GM06990 (cell line): ENCODE measurements around the gene UGT2B10.

Source experiments
- DNase-seq: peaks from one replicate; pipeline ENCODE4 v3.0.0-alpha.2; 2011; ENCODE audit not compliant: insufficient read length; ENCODE audit errors: extremely low read depth
- H3K27me3 ChIP-seq: replicated peaks from 2 replicates; pipeline ENCODE4 v1.6.0; 2011; ENCODE audit warnings: low read length; ENCODE audit not compliant: control insufficient read depth, insufficient read depth
- H3K36me3 ChIP-seq: 2 replicates; pipeline ENCODE4 v1.5.1; 2011; ENCODE audit warnings: low read length; ENCODE audit not compliant: control insufficient read depth, insufficient read depth
- H3K4me3 ChIP-seq: replicated peaks from 2 replicates; pipeline ENCODE4 v1.5.1; 2011; ENCODE audit warnings: low read depth, mild to moderate bottlenecking, control low read depth, low read length
- CTCF ChIP-seq: IDR thresholded peaks from 2 replicates; pipeline ENCODE4 v1.5.1; 2011; ENCODE audit warnings: low read length, control low read depth, mild to moderate bottlenecking, inconsistent platforms; ENCODE audit not compliant: insufficient read depth, poor library complexity, severe bottlenecking

The UGT2B10 gene

GRCh38 chr4:68872643-68873502, 57.1 kb downstream of the UGT2B10 start:
- Histone ChIP-seq H3K36me3 (no peaks in the 10 kb centered on the region), H3K27me3 (no peaks in the 10 kb centered on the region), H3K4me3 (no peak overlapping the region)
- no peak for DNase-seq
- no peak for TF ChIP-seq CTCF

- Histone ChIP-seq H3K36me3 (no peaks in the 10 kb centered on the region), H3K4me3 (no peak overlapping the region), H3K27me3 (no peaks in the 10 kb centered on the region)
- DNase-seq = no peak
- no peak for TF ChIP-seq CTCF
These were observed 58.7 kb downstream of the UGT2B10 start for GRCh38 chr4:68874507-68874906.

GRCh38 chr4:68877555-68877954, 61.8 kb downstream of the UGT2B10 start:
- Histone ChIP-seq H3K36me3 (no peaks in the 10 kb centered on the region), H3K27me3 (no peaks in the 10 kb centered on the region), H3K4me3 (no peak overlapping the region)
- no peak for TF ChIP-seq CTCF
- DNase-seq = no peak

- no peak overlapping the region for H3K4me3 ChIP-seq
- no peak for TF ChIP-seq CTCF
- H3K36me3 ChIP-seq = no peaks in the 10 kb centered on the region
- H3K27me3 ChIP-seq = no peaks in the 10 kb centered on the region
- no peak for DNase-seq
These were observed 62.3 kb downstream of the UGT2B10 start for GRCh38 chr4:68878048-68878447.
